ENCODE measurements around the gene SIRT3.

Gene SIRT3

GRCh38 chr11:259413-259812, 23.3 kb upstream of the SIRT3 start:
- H3K27me3 Mint-ChIP-seq (ENCODE audit: low read depth): peaks cover 7% of the 10 kb centered on the region
- DNase-seq (ENCODE audit: low spot score): no peak
- H3K27ac Mint-ChIP-seq: no peak overlapping the region
- H3K9me3 Mint-ChIP-seq: no peaks in the 10 kb centered on the region
- no peaks in the 10 kb centered on the region for H3K36me3 Mint-ChIP-seq (ENCODE audit: low read depth)
- peaks cover 2% of the 10 kb centered on the region for H3K4me1 Mint-ChIP-seq (ENCODE audit: low read depth)
- H3K4me3 Mint-ChIP-seq: no peak overlapping the region

GRCh38 chr11:257766-258493, 21.8 kb upstream of the SIRT3 start:
- DNase-seq (ENCODE audit: low spot score): no peak
- peaks cover 2% of the 10 kb centered on the region for H3K4me1 Mint-ChIP-seq (ENCODE audit: low read depth)
- H3K27ac Mint-ChIP-seq: no peak overlapping the region
- H3K27me3 Mint-ChIP-seq (ENCODE audit: low read depth): peaks cover 7% of the 10 kb centered on the region
- no peak overlapping the region for H3K4me3 Mint-ChIP-seq
- H3K9me3 Mint-ChIP-seq: no peaks in the 10 kb centered on the region
- H3K36me3 Mint-ChIP-seq (ENCODE audit: low read depth): peaks cover 10% of the 10 kb centered on the region

GRCh38 chr11:256952-257737, 21.0 kb upstream of the SIRT3 start:
- DNase-seq (ENCODE audit: low spot score): no peak
- peaks cover 2% of the 10 kb centered on the region for H3K4me1 Mint-ChIP-seq (ENCODE audit: low read depth)
- H3K27me3 Mint-ChIP-seq (ENCODE audit: low read depth): peaks cover 7% of the 10 kb centered on the region
- no peaks in the 10 kb centered on the region for H3K9me3 Mint-ChIP-seq
- H3K36me3 Mint-ChIP-seq (ENCODE audit: low read depth): peaks cover 16% of the 10 kb centered on the region
- no peak overlapping the region for H3K4me3 Mint-ChIP-seq
- H3K27ac Mint-ChIP-seq: no peak overlapping the region

GRCh38 chr11:255816-256215, 19.7 kb upstream of the SIRT3 start:
- Mint-ChIP-seq H3K27ac (no peak overlapping the region), H3K4me3 (no peak overlapping the region)
- DNase-seq (ENCODE audit: low spot score): no peak

GRCh38 chr11:255176-255575, 19.0 kb upstream of the SIRT3 start:
- Mint-ChIP-seq H3K36me3 (ENCODE audit: low read depth) (peaks cover 31% of the 10 kb centered on the region), H3K4me1 (ENCODE audit: low read depth) (peaks cover 10% of the 10 kb centered on the region), H3K9me3 (no peaks in the 10 kb centered on the region), H3K4me3 (no peak overlapping the region), H3K27ac (no peak overlapping the region), H3K27me3 (ENCODE audit: low read depth) (peaks cover 7% of the 10 kb centered on the region)
- DNase-seq (ENCODE audit: low spot score): no peak

More at GRCh38 chr11:255816-256215, 19.7 kb upstream of the SIRT3 start:
- peaks cover 6% of the 10 kb centered on the region for H3K4me1 Mint-ChIP-seq (ENCODE audit: low read depth)
- H3K9me3 Mint-ChIP-seq: no peaks in the 10 kb centered on the region
- peaks cover 27% of the 10 kb centered on the region for H3K36me3 Mint-ChIP-seq (ENCODE audit: low read depth)
- peaks cover 7% of the 10 kb centered on the region for H3K27me3 Mint-ChIP-seq (ENCODE audit: low read depth)

GRCh38 chr11:253886-254270, 17.7 kb upstream of the SIRT3 start:
- H3K27me3 Mint-ChIP-seq (ENCODE audit: low read depth): peaks cover 4% of the 10 kb centered on the region
- no peaks in the 10 kb centered on the region for H3K9me3 Mint-ChIP-seq
- peaks cover 10% of the 10 kb centered on the region for H3K4me1 Mint-ChIP-seq (ENCODE audit: low read depth)
- no peak for DNase-seq (ENCODE audit: low spot score)
- peak overlapping the region; percentile 39 for H3K27ac Mint-ChIP-seq
- peaks cover 38% of the 10 kb centered on the region for H3K36me3 Mint-ChIP-seq (ENCODE audit: low read depth)
- H3K4me3 Mint-ChIP-seq: no peak overlapping the region

GRCh38 chr11:253160-253885, 17.2 kb upstream of the SIRT3 start:
- DNase-seq (ENCODE audit: low spot score): no peak
- Mint-ChIP-seq H3K9me3 (no peaks in the 10 kb centered on the region), H3K4me1 (ENCODE audit: low read depth) (peaks cover 10% of the 10 kb centered on the region), H3K4me3 (no peak overlapping the region), H3K36me3 (ENCODE audit: low read depth) (peaks cover 43% of the 10 kb centered on the region), H3K27me3 (ENCODE audit: low read depth) (peaks cover 4% of the 10 kb centered on the region), H3K27ac (peak overlapping the region; percentile 15)

- peaks cover 50% of the 10 kb centered on the region for H3K36me3 Mint-ChIP-seq (ENCODE audit: low read depth)
- H3K27ac Mint-ChIP-seq: no peak overlapping the region
These were observed 16.5 kb upstream of the SIRT3 start for GRCh38 chr11:252666-253065.

GRCh38 chr11:251550-251949, 15.4 kb upstream of the SIRT3 start:
- DNase-seq (ENCODE audit: low spot score): no peak
- H3K4me3 Mint-ChIP-seq: no peak overlapping the region
- no peaks in the 10 kb centered on the region for H3K27me3 Mint-ChIP-seq (ENCODE audit: low read depth)
- peaks cover 10% of the 10 kb centered on the region for H3K4me1 Mint-ChIP-seq (ENCODE audit: low read depth)
- no peaks in the 10 kb centered on the region for H3K9me3 Mint-ChIP-seq
- H3K36me3 Mint-ChIP-seq (ENCODE audit: low read depth): peaks cover 58% of the 10 kb centered on the region
- H3K27ac Mint-ChIP-seq: no peak overlapping the region

More at GRCh38 chr11:252666-253065, 16.5 kb upstream of the SIRT3 start:
- Mint-ChIP-seq H3K4me1 (ENCODE audit: low read depth) (peaks cover 10% of the 10 kb centered on the region), H3K4me3 (no peak overlapping the region), H3K9me3 (no peaks in the 10 kb centered on the region), H3K27me3 (ENCODE audit: low read depth) (no peaks in the 10 kb centered on the region)
- DNase-seq (ENCODE audit: low spot score): no peak

- DNase-seq (ENCODE audit: low spot score): peak; percentile 62
- Mint-ChIP-seq H3K4me3 (no peak overlapping the region), H3K4me1 (ENCODE audit: low read depth) (peaks cover 10% of the 10 kb centered on the region), H3K27ac (peak overlapping the region; percentile 33), H3K27me3 (ENCODE audit: low read depth) (no peaks in the 10 kb centered on the region), H3K9me3 (no peaks in the 10 kb centered on the region), H3K36me3 (ENCODE audit: low read depth) (peaks cover 63% of the 10 kb centered on the region)
These were observed 14.7 kb upstream of the SIRT3 start for GRCh38 chr11:250740-251299.

GRCh38 chr11:250274-250673, 14.1 kb upstream of the SIRT3 start:
- H3K27ac Mint-ChIP-seq: no peak overlapping the region
- no peaks in the 10 kb centered on the region for H3K9me3 Mint-ChIP-seq
- no peaks in the 10 kb centered on the region for H3K27me3 Mint-ChIP-seq (ENCODE audit: low read depth)

GRCh38 chr11:249062-249461, 12.9 kb upstream of the SIRT3 start:
- peaks cover 75% of the 10 kb centered on the region for H3K36me3 Mint-ChIP-seq (ENCODE audit: low read depth)
- H3K4me3 Mint-ChIP-seq: no peak overlapping the region
- H3K27ac Mint-ChIP-seq: peak overlapping the region; percentile 6
- H3K27me3 Mint-ChIP-seq (ENCODE audit: low read depth): no peaks in the 10 kb centered on the region
- peaks cover 10% of the 10 kb centered on the region for H3K4me1 Mint-ChIP-seq (ENCODE audit: low read depth)
- no peaks in the 10 kb centered on the region for H3K9me3 Mint-ChIP-seq
- no peak for DNase-seq (ENCODE audit: low spot score)

More at GRCh38 chr11:250274-250673, 14.1 kb upstream of the SIRT3 start:
- Mint-ChIP-seq H3K36me3 (ENCODE audit: low read depth) (peaks cover 69% of the 10 kb centered on the region), H3K4me3 (no peak overlapping the region), H3K4me1 (ENCODE audit: low read depth) (peaks cover 10% of the 10 kb centered on the region)
- no peak for DNase-seq (ENCODE audit: low spot score)

GRCh38 chr11:244376-244775, 8.2 kb upstream of the SIRT3 start:
- H3K27ac Mint-ChIP-seq: no peak overlapping the region
- H3K4me3 Mint-ChIP-seq: no peak overlapping the region
- peaks cover 24% of the 10 kb centered on the region for H3K4me1 Mint-ChIP-seq (ENCODE audit: low read depth)
- peaks cover 76% of the 10 kb centered on the region for H3K36me3 Mint-ChIP-seq (ENCODE audit: low read depth)
- no peaks in the 10 kb centered on the region for H3K27me3 Mint-ChIP-seq (ENCODE audit: low read depth)
- DNase-seq (ENCODE audit: low spot score): no peak
- H3K9me3 Mint-ChIP-seq: no peaks in the 10 kb centered on the region

GRCh38 chr11:241634-242033, 5.5 kb upstream of the SIRT3 start:
- Mint-ChIP-seq H3K4me3 (no peak overlapping the region), H3K9me3 (no peaks in the 10 kb centered on the region), H3K4me1 (ENCODE audit: low read depth) (peaks cover 35% of the 10 kb centered on the region), H3K27ac (peak overlapping the region; percentile 15), H3K36me3 (ENCODE audit: low read depth) (peaks cover 52% of the 10 kb centered on the region), H3K27me3 (ENCODE audit: low read depth) (no peaks in the 10 kb centered on the region)
- DNase-seq (ENCODE audit: low spot score): no peak

All from T-helper 2 cell treated with Interferon-gamma antibody and Interleukin-4, amounts not matched to agents 5 μg/mL and 100 μg/mL, for 36 hours (primary cell).